H1 (cell line): ENCODE measurements around the gene UBASH3B. TPM values are rescaled to one million over a fixed set of nuclear protein-coding genes. Genes with fewer than 3 reads are reported as not detected.
A peak's percentile ranks its signal among the peaks of the same experiment; 100 is the strongest.
"Not testable (repeated sequence)": the region's sequence is repeated elsewhere in the genome, so short reads cannot be mapped to it uniquely, and the experiment has no call there.

Source experiments
- CTCF ChIA-PET: fragments of 300-600 bp; sonication (Branson Sonifier 250); formaldehyde crosslinking; loops from one replicate; lab custom pipeline; 2021; ENCODE audit not compliant: partially characterized antibody; lab: Charles Lee
- POLR2A ChIA-PET: fragments of 300-600 bp; sonication (Branson Sonifier 250); formaldehyde crosslinking; loops from one replicate; lab custom pipeline; 2021; ENCODE audit warnings: inconsistent platforms; ENCODE audit not compliant: partially characterized antibody; lab: Charles Lee
- DNase-seq, 2 experiments: peaks; one replicate each; pipeline versions ENCODE4 v3.0.0 to v3.0.0-alpha.2; 2010 to 2022; ENCODE audit warnings: low spot score in 2 of 2, low read depth in 1 of 2, mixed read lengths in 1 of 2
- FAIRE-seq: peaks from 2 replicates; lab custom pipeline; 2011; peaks lifted over from hg19 to GRCh38; lab: Jason Lieb, UNC
- H2AFZ ChIP-seq: 2 replicates; pipeline ENCODE4 v1.8.1; 2012; ENCODE audit warnings: low read length, inconsistent platforms
- H2AK5ac ChIP-seq: 2 replicates; pipeline ENCODE4 v1.6.1; 2013; ENCODE audit warnings: low read depth, low read length
- H2BK120ac ChIP-seq: replicated peaks from 2 replicates; pipeline ENCODE3; 2013; ENCODE audit warnings: low read depth, low read length, inconsistent platforms
- H2BK12ac ChIP-seq: 2 replicates; pipeline ENCODE4 v1.6.1; 2013; ENCODE audit warnings: low read depth, low read length
- H2BK15ac ChIP-seq: 2 replicates; pipeline ENCODE4 v1.6.1; 2013; ENCODE audit warnings: low read length
- H2BK20ac ChIP-seq: 2 replicates; pipeline ENCODE4 v1.6.1; 2013; ENCODE audit warnings: low read length
- H2BK5ac ChIP-seq: 2 replicates; pipeline ENCODE4 v1.6.1; 2013; ENCODE audit warnings: low read depth, low read length
- H3K14ac ChIP-seq: 2 replicates; pipeline ENCODE4 v1.6.1; 2013; ENCODE audit warnings: inconsistent platforms; ENCODE audit not compliant: insufficient read length
- H3K18ac ChIP-seq: 2 replicates; pipeline ENCODE4 v1.6.1; 2013; ENCODE audit warnings: low read length; ENCODE audit errors: extremely low read depth
- H3K23ac ChIP-seq: 2 replicates; pipeline ENCODE4 v1.6.1; 2013; ENCODE audit warnings: inconsistent platforms; ENCODE audit not compliant: insufficient read length
- H3K23me2 ChIP-seq: 2 replicates; pipeline ENCODE4 v1.6.1; 2013; ENCODE audit warnings: low read depth, low read length
- H3K27ac ChIP-seq: 2 replicates; pipeline ENCODE4 v1.6.1; 2011; ENCODE audit warnings: low read depth, low read length, inconsistent platforms
- H3K27me3 ChIP-seq, 4 experiments: replicated peaks in 1 of 4; 1 replicate in 1 of 4; 2 replicates in 3 of 4; pipeline versions ENCODE4 v1.6.1 to v1.8.1; 2011 to 2013; ENCODE audit warnings: low read length in 3 of 4, mild to moderate bottlenecking in 3 of 4, inconsistent platforms in 2 of 4, mixed read lengths in 2 of 4, moderate library complexity in 1 of 4; ENCODE audit not compliant: control insufficient read depth in 3 of 4, insufficient read depth in 3 of 4; ENCODE audit errors: extremely low read depth in 1 of 4
- H3K36me3 ChIP-seq, 4 experiments: 2 replicates each; pipeline versions ENCODE4 v1.6.1 to v1.8.1; 2011 to 2013; ENCODE audit warnings: mild to moderate bottlenecking in 4 of 4, low read length in 3 of 4, moderate library complexity in 2 of 4, control low read depth in 1 of 4, inconsistent platforms in 1 of 4; ENCODE audit not compliant: insufficient read depth in 4 of 4, control insufficient read depth in 2 of 4
- H3K4ac ChIP-seq: replicated peaks from 2 replicates; pipeline ENCODE3; 2013; ENCODE audit warnings: low read length, low read depth, mixed read lengths, inconsistent platforms; ENCODE audit not compliant: insufficient read length
- H3K4me1 ChIP-seq, 4 experiments: replicated peaks in 1 of 4; 1 replicate in 1 of 4; 2 replicates in 3 of 4; pipeline versions ENCODE4 v1.6.1 to v1.8.1; 2011 to 2013; ENCODE audit warnings: low read length in 3 of 4, inconsistent platforms in 2 of 4, mixed read lengths in 1 of 4; ENCODE audit not compliant: insufficient read depth in 4 of 4, control insufficient read depth in 3 of 4
- H3K4me2 ChIP-seq, 2 experiments: 2 replicates each; pipeline versions ENCODE4 v1.6.1 to v1.8.1; 2011 to 2013; ENCODE audit warnings: low read depth in 2 of 2, low read length in 2 of 2, control low read depth in 1 of 2, inconsistent platforms in 1 of 2, mild to moderate bottlenecking in 1 of 2; ENCODE audit not compliant: insufficient read depth in 1 of 2
- H3K4me3 ChIP-seq, 4 experiments: fragments of 200-600, 300-600 bp in 1 of 4; sonication (generic), shearing (Covaris generic), sonication (Bioruptor Twin) in 1 of 4; 2 replicates each; pipeline versions ENCODE4 v1.5.1 to v1.8.1; 2011 to 2016; ENCODE audit warnings: low read length in 4 of 4, low read depth in 3 of 4, control low read depth in 2 of 4, inconsistent platforms in 2 of 4, mild to moderate bottlenecking in 2 of 4, mixed read lengths in 1 of 4, moderate library complexity in 1 of 4; ENCODE audit not compliant: insufficient read depth in 2 of 4; ENCODE audit errors: extremely low read depth in 1 of 4
- H3K56ac ChIP-seq: replicated peaks from 2 replicates; pipeline ENCODE3; 2013; ENCODE audit warnings: low read depth, mild to moderate bottlenecking, mixed read lengths, low read length, inconsistent platforms; ENCODE audit not compliant: insufficient read length
- H3K79me1 ChIP-seq: 2 replicates; pipeline ENCODE4 v1.6.1; 2013; ENCODE audit warnings: low read depth, low read length, control low read depth
- H3K79me2 ChIP-seq, 2 experiments: 2 replicates each; pipeline versions ENCODE4 v1.6.1 to v1.8.1; 2012 to 2013; ENCODE audit warnings: low read length in 2 of 2, mild to moderate bottlenecking in 2 of 2, inconsistent platforms in 1 of 2; ENCODE audit not compliant: insufficient read depth in 2 of 2, control insufficient read depth in 1 of 2
- H3K9ac ChIP-seq, 4 experiments: replicated peaks in 1 of 4; 1 replicate in 1 of 4; 2 replicates in 3 of 4; pipeline versions ENCODE4 v1.6.1 to v1.8.1; 2011 to 2013; ENCODE audit warnings: low read depth in 3 of 4, low read length in 3 of 4, control low read depth in 2 of 4, mild to moderate bottlenecking in 2 of 4, moderate library complexity in 2 of 4, inconsistent platforms in 1 of 4; ENCODE audit errors: extremely low read depth in 1 of 4
- H3K9me3 ChIP-seq, 2 experiments: 2 replicates each; pipeline versions ENCODE4 v1.6.1 to v1.8.1; 2012 to 2013; ENCODE audit warnings: mild to moderate bottlenecking in 2 of 2, moderate library complexity in 2 of 2, control low read depth in 1 of 2, inconsistent platforms in 1 of 2, low read depth in 1 of 2, low read length in 1 of 2, mixed read lengths in 1 of 2; ENCODE audit not compliant: insufficient read depth in 2 of 2
- H4K20me1 ChIP-seq, 2 experiments: replicated peaks in 1 of 2; 2 replicates each; pipeline versions ENCODE3 to v1.8.1; 2011 to 2013; ENCODE audit warnings: inconsistent platforms in 2 of 2, low read length in 2 of 2, mild to moderate bottlenecking in 1 of 2; ENCODE audit not compliant: insufficient read depth in 2 of 2, control insufficient read depth in 1 of 2
- H4K5ac ChIP-seq: 2 replicates; pipeline ENCODE4 v1.6.1; 2013; ENCODE audit warnings: low read length, low read depth, mixed read lengths, inconsistent platforms; ENCODE audit not compliant: insufficient read length
- H4K8ac ChIP-seq: 2 replicates; pipeline ENCODE4 v1.8.0; 2013; ENCODE audit warnings: mild to moderate bottlenecking, moderate library complexity, low read length, inconsistent platforms; ENCODE audit not compliant: insufficient read depth; ENCODE audit errors: extremely low read depth
- H4K91ac ChIP-seq: replicated peaks from 2 replicates; pipeline ENCODE3; 2013; ENCODE audit warnings: low read length, mixed read lengths, inconsistent platforms; ENCODE audit not compliant: insufficient read length
- WGBS, 2 experiments: shearing (Covaris generic) in 1 of 2; methylation state at CpG; one replicate each; pipeline versions ENCODE4 v1.1.6 to v1.1.7; 2013 to 2015; ENCODE audit warnings: low lambda C conversion rate in 2 of 2, mixed read lengths in 2 of 2, inconsistent platforms in 1 of 2, low coverage in 1 of 2, missing lambda C conversion rate in 1 of 2; ENCODE audit not compliant: insufficient replicate concordance in 2 of 2, insufficient coverage in 1 of 2, insufficient read length in 1 of 2; ENCODE audit errors: extremely low coverage in 1 of 2, missing lambda C conversion rate in 1 of 2; 5-methylcytosine and 5-hydroxymethylcytosine counted together
- polyA plus RNA-seq, 7 experiments: library from polyadenylated mRNA; depleted of rRNA in 3 of 7; stranded (reverse) in 5 of 7; unstranded in 2 of 7; fragments of >200 nt in 5 of 7; fragments of 200-250 nt in 2 of 7; gene quantifications; 1 replicate in 5 of 7; 2 replicates in 1 of 7; 4 replicates in 1 of 7; pipeline versions ENCODE4 v1.2.1 to v1.2.3, GENCODE V29; 2011 to 2013; ENCODE audit warnings: missing spikeins in 2 of 7, mixed read lengths in 2 of 7
- total RNA-seq: library from RNA; stranded (reverse); fragmentation: NEBNext Ultra II Directional; extraction: Animal tissue kit (Norgen Biotek cat#: 25700); gene quantifications from 2 replicates; pipeline ENCODE4 v1.2.1, GENCODE V29; 2021

The UBASH3B gene
- total and polyA plus RNA-seq, 2 of the 8 experiments (the other 6 are each of a cell fraction or from before 2014, with no cell fraction given), result 7.5 to 9.5 TPM

GRCh38 chr11:122832297-122832696 lies 176.8 kb downstream of the UBASH3B start:
- H2BK15ac ChIP-seq, H3K79me2 ChIP-seq, H4K5ac ChIP-seq, H2AFZ ChIP-seq, H3K56ac ChIP-seq, H3K14ac ChIP-seq, FAIRE-seq, H3K27me3 ChIP-seq, DNase-seq, H3K36me3 ChIP-seq, H4K91ac ChIP-seq, H2BK12ac ChIP-seq, H3K79me1 ChIP-seq, H3K27ac ChIP-seq, H2BK120ac ChIP-seq, H3K4me1 ChIP-seq, H3K23me2 ChIP-seq, H3K4ac ChIP-seq, H3K9ac ChIP-seq, H3K9me3 ChIP-seq, H2AK5ac ChIP-seq, H3K4me3 ChIP-seq, H2BK20ac ChIP-seq, H3K18ac ChIP-seq, H4K20me1 ChIP-seq, H3K23ac ChIP-seq, H4K8ac ChIP-seq, H3K4me2 ChIP-seq: not testable (repeated sequence)
- POLR2A ChIA-PET, result interaction anchor here (1.0 to 2.7 kb wide), 4 partner anchors 17 to 230 kb away, joined by 3 to 10 read pairs (median 4); partner anchors contain the start of gene HSPA8
- 0 out of 2 replicates have a peak overlapping the region, but pooled peaks have one; percentile 98 for H2BK5ac ChIP-seq
- CTCF ChIA-PET, result interaction anchor here (0.9 to 5.0 kb wide), 8 partner anchors 13 to 223 kb away, joined by 3 to 49 read pairs (median 4); no protein-coding TSS in a partner anchor
- whole genome bisulfite sequencing, 2 experiments, result 42% methylated on average over 4 of the region's 4 CpGs; no CpG with 5 or more reads in 1 of the 2 experiments
